KOPT-K1 (cell line): ENCODE data around the gene ZBTB6.
"Not testable (repeated sequence)": the region's sequence is repeated elsewhere in the genome, so short reads cannot be mapped to it uniquely, and the experiment has no call there.

Source experiments
- H3K27ac ChIP-seq: fragments of 200-600 bp; sonication (generic); 2 replicates; pipeline ENCODE4 v1.5.1; 2016; ENCODE audit warnings: antibody characterized with exemption, mild to moderate bottlenecking, low read depth, low read length; ENCODE audit not compliant: poor library complexity, severe bottlenecking
- H3K36me3 ChIP-seq: fragments of 200-600 bp; sonication (generic); 2 replicates; pipeline ENCODE4 v1.5.1; 2017; ENCODE audit warnings: antibody characterized with exemption, mild to moderate bottlenecking, low read length, moderate library complexity; ENCODE audit not compliant: insufficient read depth
- H3K9me3 ChIP-seq: fragments of 200-600 bp; sonication (generic); 2 replicates; pipeline ENCODE4 v1.5.1; 2017; ENCODE audit warnings: antibody characterized with exemption, low read length, mild to moderate bottlenecking; ENCODE audit not compliant: insufficient read depth, poor library complexity, severe bottlenecking

The ZBTB6 gene

GRCh38 chr9:122897969-122898368 lies 15.2 kb downstream of the ZBTB6 start:
- Histone ChIP-seq H3K27ac (no peak overlapping the region), H3K9me3 (no peaks in the 10 kb centered on the region), H3K36me3 (peaks cover 54% of the 10 kb centered on the region)

- H3K36me3 ChIP-seq, result peaks cover 93% of the 10 kb centered on the region
Observed at GRCh38 chr9:122888480-122888879, 24.6 kb downstream of the ZBTB6 start.

GRCh38 chr9:122883125-122883524 lies 30.0 kb downstream of the ZBTB6 start:
- no peak overlapping the region for H3K27ac ChIP-seq
- H3K9me3 ChIP-seq, result no peaks in the 10 kb centered on the region
- H3K36me3 ChIP-seq, result peaks cover 95% of the 10 kb centered on the region

More at GRCh38 chr9:122888480-122888879, 24.6 kb downstream of the ZBTB6 start:
- H3K27ac ChIP-seq, result no peak overlapping the region
- H3K9me3 ChIP-seq, result no peaks in the 10 kb centered on the region

- Histone ChIP-seq H3K9me3 (no peaks in the 10 kb centered on the region), H3K36me3 (peaks cover 98% of the 10 kb centered on the region), H3K27ac (no peak overlapping the region)
Observed at GRCh38 chr9:122879443-122879842, 33.7 kb downstream of the ZBTB6 start.

GRCh38 chr9:122875523-122875922 lies 37.6 kb downstream of the ZBTB6 start:
- Histone ChIP-seq H3K36me3 (peaks cover 88% of the 10 kb centered on the region), H3K9me3 (no peaks in the 10 kb centered on the region), H3K27ac (no peak overlapping the region)

- peaks cover 57% of the 10 kb centered on the region for H3K36me3 ChIP-seq
- not testable (repeated sequence) for H3K9me3 ChIP-seq, H3K27ac ChIP-seq
Observed at GRCh38 chr9:122867276-122867675, 45.8 kb downstream of the ZBTB6 start.

GRCh38 chr9:122866079-122866478 lies 47.0 kb downstream of the ZBTB6 start:
- Histone ChIP-seq H3K9me3 (no peaks in the 10 kb centered on the region), H3K27ac (no peak overlapping the region), H3K36me3 (peaks cover 58% of the 10 kb centered on the region)

GRCh38 chr9:122865300-122865699 lies 47.8 kb downstream of the ZBTB6 start:
- H3K9me3 ChIP-seq, result no peaks in the 10 kb centered on the region
- peaks cover 62% of the 10 kb centered on the region for H3K36me3 ChIP-seq
- H3K27ac ChIP-seq, result no peak overlapping the region

GRCh38 chr9:122863407-122863806 lies 49.7 kb downstream of the ZBTB6 start:
- Histone ChIP-seq H3K9me3 (no peaks in the 10 kb centered on the region), H3K36me3 (peaks cover 70% of the 10 kb centered on the region), H3K27ac (no peak overlapping the region)

GRCh38 chr9:122860319-122861142 lies 52.6 kb downstream of the ZBTB6 start:
- no peaks in the 10 kb centered on the region for H3K9me3 ChIP-seq
- H3K27ac ChIP-seq, result no peak overlapping the region
- peaks cover 95% of the 10 kb centered on the region for H3K36me3 ChIP-seq
